Hepatocyte (in vitro differentiated cells): ENCODE results near the gene CIT.

Source experiments
- EZH2 ChIP-seq: fragments of 200-600 bp; sonication (generic); IDR thresholded peaks from 2 replicates; pipeline ENCODE4 v1.6.1; 2016; ENCODE audit warnings: antibody characterized with exemption, mild to moderate bottlenecking, borderline replicate concordance
- TF ChIP-seq, protein P1 (sequence below): fragments of 200-600 bp; sonication (generic); IDR thresholded peaks from 2 replicates; pipeline ENCODE4 v1.5.1; 2016; ENCODE audit warnings: antibody characterized with exemption, mild to moderate bottlenecking; ENCODE audit not compliant: poor library complexity

DNA sequence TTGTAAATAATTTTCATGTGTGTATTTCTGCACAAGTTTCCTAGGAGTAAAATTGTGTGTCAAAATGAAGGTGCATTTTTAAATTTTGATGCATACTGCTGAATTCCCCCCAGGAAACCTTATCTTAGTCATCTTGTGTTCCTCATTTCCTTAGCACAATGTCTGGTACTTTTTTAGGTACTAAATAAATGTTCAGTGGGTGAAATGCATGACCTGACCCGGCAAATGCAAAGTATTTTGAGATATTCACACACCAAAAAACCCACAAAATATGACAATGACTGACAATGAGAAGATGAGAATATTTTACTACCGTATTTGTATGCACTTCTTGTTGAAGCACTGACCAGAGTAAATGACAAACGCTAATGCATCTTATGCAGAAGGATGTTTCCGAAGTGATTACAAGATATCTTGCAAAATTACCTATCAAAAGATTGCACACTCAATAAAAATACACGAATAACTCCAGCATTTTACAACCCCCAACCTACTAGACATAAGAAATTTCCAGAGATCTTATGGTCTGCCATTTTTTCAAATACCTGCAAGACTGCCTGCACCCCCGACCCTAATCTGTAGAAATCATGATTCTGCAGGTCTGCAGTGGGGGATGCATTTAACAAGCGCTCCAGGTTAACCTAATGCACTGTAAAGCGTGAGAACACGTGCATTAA lies 210.1 kb downstream of the CIT start:
- TF ChIP-seq, protein P1, sequence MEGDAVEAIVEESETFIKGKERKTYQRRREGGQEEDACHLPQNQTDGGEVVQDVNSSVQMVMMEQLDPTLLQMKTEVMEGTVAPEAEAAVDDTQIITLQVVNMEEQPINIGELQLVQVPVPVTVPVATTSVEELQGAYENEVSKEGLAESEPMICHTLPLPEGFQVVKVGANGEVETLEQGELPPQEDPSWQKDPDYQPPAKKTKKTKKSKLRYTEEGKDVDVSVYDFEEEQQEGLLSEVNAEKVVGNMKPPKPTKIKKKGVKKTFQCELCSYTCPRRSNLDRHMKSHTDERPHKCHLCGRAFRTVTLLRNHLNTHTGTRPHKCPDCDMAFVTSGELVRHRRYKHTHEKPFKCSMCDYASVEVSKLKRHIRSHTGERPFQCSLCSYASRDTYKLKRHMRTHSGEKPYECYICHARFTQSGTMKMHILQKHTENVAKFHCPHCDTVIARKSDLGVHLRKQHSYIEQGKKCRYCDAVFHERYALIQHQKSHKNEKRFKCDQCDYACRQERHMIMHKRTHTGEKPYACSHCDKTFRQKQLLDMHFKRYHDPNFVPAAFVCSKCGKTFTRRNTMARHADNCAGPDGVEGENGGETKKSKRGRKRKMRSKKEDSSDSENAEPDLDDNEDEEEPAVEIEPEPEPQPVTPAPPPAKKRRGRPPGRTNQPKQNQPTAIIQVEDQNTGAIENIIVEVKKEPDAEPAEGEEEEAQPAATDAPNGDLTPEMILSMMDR = no peak
- TF ChIP-seq EZH2 = no peak
